ENCODE data around the gene CRYGB. TPM values are rescaled to one million over a fixed set of nuclear protein-coding genes. Genes with fewer than 3 reads are reported as not detected.

The CRYGB gene, protein sequence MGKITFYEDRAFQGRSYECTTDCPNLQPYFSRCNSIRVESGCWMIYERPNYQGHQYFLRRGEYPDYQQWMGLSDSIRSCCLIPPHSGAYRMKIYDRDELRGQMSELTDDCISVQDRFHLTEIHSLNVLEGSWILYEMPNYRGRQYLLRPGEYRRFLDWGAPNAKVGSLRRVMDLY
- not detected for total RNA-seq
- long read RNA-seq, result 0 reads

GRCh38 chr2:208146006-208146405 is at the start of gene CRYGB:
TSS of gene CRYGB (minus strand) at chr2:208146158. CDS start at chr2:208146120, 38 bp downstream.
- ATAC-seq, result no peak
- DNase-seq, result no peak
- intact Hi-C loops (cut with micrococcal nuclease), result no loop called here

- intact Hi-C loops (cut with micrococcal nuclease), result no loop called here
- ATAC-seq, result no peak
- DNase-seq, result no peak
Measured at GRCh38 chr2:208195531-208195930, 49.6 kb upstream of the CRYGB start.

GRCh38 chr2:208192611-208193236 is 46.8 kb upstream of the CRYGB start:
- intact Hi-C loops (cut with micrococcal nuclease), result no loop called here
- DNase-seq (no peak), ATAC-seq (no peak)

GRCh38 chr2:208189810-208190503 is 44.0 kb upstream of the CRYGB start, which contains the start of gene C2orf80:
TSS of gene C2orf80 (minus strand) at chr2:208190030. CDS start at chr2:208186986, 3,044 bp downstream.
- ATAC-seq (no peak), DNase-seq (no peak)
- intact Hi-C loops (cut with micrococcal nuclease), result no loop called here

DNA sequence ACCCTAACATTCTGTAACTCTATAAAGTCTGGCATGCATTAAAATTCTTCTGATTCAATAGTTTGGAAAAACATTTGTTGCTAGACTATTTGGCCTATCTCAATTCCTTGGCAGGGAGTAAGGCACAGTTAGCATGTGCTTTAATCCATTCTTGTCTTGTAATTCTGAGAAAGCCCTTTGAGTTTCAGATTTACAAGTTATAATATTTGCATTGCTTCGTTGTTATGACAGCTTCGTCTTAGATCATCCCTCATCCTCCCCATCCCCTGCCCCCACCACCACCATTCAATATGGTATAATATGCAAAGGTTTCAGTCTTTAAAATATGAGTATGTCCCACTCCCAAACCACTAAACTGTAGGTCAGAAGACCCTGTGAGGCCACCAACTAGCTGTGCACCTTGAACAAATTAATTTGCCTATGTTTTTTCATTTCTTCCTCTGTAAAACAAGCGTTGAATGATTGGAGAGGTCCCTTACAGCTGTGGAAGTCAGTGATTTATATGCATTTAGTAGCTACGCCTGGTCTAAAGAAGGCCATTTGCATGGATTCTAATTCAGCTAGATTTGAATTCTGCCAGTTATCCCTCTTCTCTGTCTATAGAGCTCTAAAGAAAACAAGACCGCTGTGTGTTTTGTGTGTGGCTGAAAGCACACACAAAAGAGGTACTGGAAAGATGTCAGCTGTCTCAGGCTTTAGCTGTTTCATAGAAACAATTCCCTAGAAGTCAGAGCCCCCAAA is 43.3 kb upstream of the CRYGB start:
- ATAC-seq (no peak), DNase-seq (no peak)
- intact Hi-C loops (cut with micrococcal nuclease), result no loop called here

DNA sequence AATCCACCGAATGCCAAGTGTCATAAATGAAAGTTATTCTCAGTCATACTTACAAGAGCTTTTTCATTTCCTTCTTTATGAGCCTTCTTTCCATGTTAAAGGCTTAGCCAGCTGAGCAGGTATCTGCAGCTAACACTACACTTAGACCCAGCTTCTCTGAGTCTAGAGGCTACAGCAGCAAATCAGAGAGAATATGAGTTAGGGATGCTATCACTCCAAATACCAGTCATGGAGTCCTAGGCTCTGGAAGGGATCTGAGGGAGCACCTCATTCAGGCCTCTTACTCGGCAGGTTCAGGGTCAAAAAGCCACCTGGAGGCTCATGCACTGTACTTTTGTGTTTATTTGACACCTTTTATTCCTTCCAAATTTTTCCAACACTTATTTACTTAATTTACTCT is 40.9 kb upstream of the CRYGB start:
- intact Hi-C loops (cut with micrococcal nuclease), result no loop called here

GRCh38 chr2:208186465-208186864 is 40.5 kb upstream of the CRYGB start:
- intact Hi-C loops (cut with micrococcal nuclease), result no loop called here
- no peak for DNase-seq
- ATAC-seq, result no peak

More for the DNA sequence above, 40.9 kb upstream of the CRYGB start:
- DNase-seq, result no peak
- no peak for ATAC-seq

GRCh38 chr2:208183972-208184705 is 38.2 kb upstream of the CRYGB start:
- no peak for ATAC-seq
- intact Hi-C loops (cut with micrococcal nuclease), result no loop called here
- DNase-seq, result no peak

DNA sequence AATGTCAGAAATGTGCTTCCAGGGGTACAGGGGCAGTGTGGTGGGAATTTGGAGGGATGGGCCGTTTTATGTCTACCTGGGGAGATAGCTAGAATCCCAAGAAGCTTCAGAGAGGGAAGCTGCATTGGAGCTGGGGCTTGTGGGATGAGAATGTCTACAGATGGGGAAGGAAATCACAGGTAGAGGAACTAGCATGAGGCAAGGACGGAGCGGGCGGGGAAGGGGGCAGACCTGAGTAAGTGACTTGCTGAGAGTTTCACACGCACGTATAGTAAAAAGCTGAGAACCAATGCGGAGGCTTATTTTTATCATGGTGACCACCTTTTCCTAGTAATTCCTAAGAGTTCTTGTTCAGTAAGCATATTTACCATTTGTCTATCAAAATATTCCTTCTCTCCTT is 37.6 kb upstream of the CRYGB start:
- DNase-seq (no peak), ATAC-seq (no peak)
- intact Hi-C loops (cut with micrococcal nuclease), result no loop called here

DNA sequence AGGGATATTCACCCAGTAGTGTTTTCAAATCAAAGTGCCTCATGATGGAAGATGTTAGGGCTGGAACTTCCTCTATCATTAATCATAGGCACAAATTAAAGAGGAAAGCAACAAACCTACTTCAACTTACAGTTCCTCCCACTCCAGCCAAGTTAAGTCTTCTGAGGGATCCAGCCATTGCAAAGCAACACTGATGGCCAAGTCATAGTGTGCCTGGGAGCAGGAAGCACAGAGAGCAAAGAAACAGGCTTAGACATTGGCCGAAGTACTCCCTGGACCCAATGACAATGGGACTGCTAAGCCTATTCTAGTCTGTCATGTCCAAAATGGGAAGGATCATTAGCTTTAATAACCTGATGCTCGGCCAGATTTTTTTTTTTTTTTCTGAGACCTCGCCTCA is 36.9 kb upstream of the CRYGB start:
- no peak for ATAC-seq
- DNase-seq, result no peak
- intact Hi-C loops (cut with micrococcal nuclease), result no loop called here

DNA sequence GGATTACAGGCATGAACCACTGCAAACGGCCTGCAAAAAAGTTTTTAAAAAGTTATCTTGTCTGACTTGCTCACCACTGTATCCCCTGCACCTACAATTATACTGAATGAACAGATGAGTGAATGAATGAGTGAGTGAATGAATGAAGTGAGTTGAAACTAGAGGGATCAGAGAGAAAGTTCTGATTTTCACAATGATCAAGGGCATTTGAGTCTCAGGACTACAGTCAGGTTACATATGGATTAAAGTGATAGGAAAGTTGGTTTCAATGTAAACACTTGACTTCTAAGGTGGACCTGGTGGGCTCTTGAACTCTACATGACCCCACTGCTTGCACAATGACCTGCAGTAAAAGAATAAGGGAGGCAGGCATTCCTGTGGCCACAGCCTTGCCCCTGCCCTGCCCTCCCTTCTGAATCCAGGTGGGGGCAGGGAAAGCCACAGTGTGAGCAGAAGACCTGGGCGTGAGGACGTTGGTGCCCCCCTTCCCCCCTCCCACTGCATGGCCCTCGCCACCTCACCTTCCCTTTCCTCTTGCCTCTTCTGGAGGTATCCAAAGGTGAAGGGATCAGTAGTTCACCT is 33.2 kb upstream of the CRYGB start:
- intact Hi-C loops (cut with micrococcal nuclease), result no loop called here
- ATAC-seq (no peak), DNase-seq (no peak)

DNA sequence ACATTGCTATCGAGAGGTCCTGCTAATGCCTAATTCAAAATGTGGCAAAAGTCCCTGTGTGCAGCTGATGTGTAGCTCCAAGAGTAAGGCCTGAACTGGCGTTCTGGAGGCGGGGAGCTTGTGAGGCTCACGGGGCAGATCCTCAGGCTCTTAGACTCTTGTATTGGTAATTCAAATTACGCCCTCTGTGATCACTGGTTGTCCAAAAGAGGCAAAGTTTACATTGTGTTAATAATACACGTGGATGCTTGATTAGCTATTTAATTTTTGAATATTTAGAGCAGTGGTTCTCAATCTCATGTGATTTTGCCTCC is 29.8 kb upstream of the CRYGB start:
- DNase-seq (no peak), ATAC-seq (no peak)
- intact Hi-C loops (cut with micrococcal nuclease), result no loop called here

DNA sequence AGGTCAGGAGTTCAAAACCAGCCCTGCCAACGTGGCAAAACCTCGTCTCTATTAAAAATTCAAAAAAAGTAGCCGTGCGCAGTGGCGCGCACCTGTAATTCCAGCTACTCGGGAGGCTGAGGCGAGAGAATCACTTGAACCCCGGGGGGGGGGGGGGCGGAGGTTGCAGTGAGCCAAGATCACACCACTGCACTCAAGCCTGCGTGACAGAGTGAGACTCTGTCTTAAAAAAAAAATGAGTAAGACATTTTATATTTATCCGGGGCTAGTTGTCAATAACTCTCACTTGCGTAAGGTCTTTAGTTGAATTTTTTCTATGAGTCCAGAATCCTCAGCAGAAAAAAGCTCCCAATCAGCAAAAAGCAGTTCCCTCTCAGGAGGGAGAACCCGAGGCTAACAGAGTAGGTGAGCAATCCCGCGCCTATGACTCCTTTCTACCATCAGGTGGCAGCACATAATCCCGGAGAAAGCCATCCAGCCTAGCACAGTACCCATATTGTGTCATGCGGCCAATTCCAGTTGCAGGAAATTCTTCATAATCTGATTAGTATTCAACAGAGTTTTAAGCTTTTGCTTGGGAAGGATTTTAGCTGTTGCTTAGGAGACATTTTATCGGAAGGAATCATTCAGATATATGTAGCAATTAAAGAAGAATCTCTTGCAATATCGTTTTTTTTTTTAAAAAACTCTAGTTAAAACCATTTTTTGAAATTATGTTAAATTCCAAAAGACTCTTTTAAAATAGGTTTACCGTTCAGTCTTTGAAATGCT is 29.3 kb upstream of the CRYGB start:
- ATAC-seq, result peak; percentile 98
- intact Hi-C loops (cut with micrococcal nuclease), result no loop called here
- DNase-seq, result peak; percentile 52

DNA sequence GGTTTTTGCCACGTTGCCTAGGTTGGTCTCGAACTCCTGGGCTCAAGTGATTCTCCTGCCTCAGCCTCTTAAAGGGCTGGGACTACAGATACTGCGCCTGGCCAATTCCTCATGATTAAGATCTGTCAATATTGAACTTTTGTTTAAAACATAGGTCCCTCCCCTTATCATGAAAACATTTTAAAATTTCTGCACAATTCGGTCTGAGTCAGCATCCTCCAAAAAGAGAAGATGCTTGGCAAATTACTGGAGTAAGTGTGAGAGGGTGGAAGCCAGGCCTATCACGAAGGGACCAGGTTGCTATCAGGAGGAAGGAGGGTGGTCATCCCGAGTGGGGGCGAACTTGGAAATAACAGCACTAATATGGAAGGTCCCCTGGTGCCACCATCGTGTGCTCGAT is 28.2 kb upstream of the CRYGB start:
- intact Hi-C loops (cut with micrococcal nuclease), result no loop called here
- no peak for DNase-seq
- no peak for ATAC-seq

GRCh38 chr2:208172125-208172524 is 26.2 kb upstream of the CRYGB start:
- intact Hi-C loops (cut with micrococcal nuclease), result no loop called here
- ATAC-seq (peak; percentile 68), DNase-seq (no peak)

DNA sequence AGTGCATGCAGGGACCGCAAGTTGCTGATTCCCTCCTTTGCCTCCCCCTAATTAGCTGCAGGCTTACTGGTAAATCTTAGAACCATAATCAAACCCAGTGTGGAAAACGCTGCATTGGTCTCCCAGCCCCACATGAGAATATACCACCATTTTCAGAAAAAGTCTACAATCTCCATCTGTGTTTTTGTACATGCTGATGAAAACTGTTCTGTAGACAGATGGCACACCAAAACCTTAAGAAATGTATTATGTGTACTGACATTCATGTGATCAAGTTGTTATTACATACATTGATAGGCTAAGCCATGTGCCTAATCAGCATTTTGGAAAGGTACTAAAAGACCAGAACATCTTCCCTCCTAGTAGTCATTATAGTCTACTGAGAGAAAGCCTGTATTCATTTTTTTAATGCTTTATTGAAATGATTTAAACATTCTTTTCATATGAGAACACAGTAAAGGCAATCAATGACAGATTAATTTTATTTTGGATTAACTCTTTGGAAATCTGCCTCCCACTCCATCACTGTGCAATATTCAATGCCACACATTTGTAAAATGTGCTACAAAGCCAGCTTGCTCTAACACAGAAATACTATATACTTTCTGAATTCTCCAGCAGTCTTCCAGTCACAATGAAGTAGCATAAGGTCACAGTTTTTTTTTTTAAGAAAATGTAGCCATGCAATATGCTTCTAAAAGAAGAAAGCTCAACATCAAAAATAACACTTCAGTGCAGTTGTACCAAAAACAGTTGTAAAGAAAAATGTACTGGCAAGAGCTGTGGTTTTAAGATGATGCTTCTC is 19.2 kb upstream of the CRYGB start:
- DNase-seq (no peak), ATAC-seq (no peak)
- intact Hi-C loops (cut with micrococcal nuclease), result no loop called here

DNA sequence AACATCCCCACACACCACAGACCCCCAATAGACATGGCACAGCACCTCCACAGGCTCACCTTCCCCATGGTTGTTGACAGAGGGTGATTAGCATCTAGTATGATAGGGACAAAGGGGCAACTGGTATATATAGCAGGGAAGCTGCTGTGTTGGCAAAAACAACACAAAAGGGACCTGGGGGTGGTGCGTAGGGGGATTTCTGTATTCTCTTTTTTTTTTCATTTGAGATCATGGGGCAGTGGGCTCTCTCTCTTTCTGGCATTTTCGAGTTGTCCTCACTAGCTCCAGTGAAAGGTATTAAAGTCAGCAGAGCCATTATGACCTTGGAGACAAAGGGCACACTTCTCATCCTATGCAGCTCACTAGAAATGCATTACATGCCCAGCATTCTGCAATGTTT is 17.5 kb upstream of the CRYGB start, which contains the start of gene CRYGA:
Gene CRYGA, minus strand, starts transcription at position 101 of the 400 bp plus-strand sequence. Its CDS starts 33 bp downstream, at position 68.
- DNase-seq (no peak), ATAC-seq (no peak)
- intact Hi-C loops (cut with micrococcal nuclease), result no loop called here
